ENCODE measurements around the gene PRAMEF17.
"Not testable (repeated sequence)": the region's sequence is repeated elsewhere in the genome, so short reads cannot be mapped to it uniquely, and the experiment has no call there.

PRAMEF17 gene, protein sequence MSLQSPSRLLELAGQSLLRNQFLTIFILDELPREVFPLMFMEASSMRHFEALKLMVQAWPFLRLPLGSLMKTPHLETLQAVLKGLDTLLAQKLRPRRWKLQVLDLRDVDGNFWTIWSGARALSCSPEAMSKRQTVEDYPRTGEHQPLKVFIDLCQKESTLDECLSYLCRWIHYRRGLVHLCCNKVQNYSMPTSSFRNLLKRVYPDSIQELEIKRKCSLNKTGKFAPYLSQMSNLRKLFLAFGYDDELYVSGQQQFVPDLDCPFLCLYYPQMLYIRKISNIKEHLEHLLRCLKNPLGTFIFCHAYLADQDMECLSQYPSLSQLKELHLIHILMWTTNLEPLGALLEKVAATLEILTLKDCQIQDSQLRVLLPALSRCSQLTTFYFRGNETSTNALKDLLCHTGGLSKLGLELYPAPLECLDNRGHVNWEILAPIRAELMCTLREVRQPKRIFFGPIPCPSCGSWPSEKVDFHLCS

GRCh38 chr1:13389332-13389731 is at the start of gene PRAMEF17:
PRAMEF17 (plus strand) TSS chr1:13389632; CDS start chr1:13389658, 26 bp downstream.
- not testable (repeated sequence) for DNase-seq (ENCODE audit: low read depth); H3K4me3 ChIP-seq (ENCODE audit: low read length)

DNA sequence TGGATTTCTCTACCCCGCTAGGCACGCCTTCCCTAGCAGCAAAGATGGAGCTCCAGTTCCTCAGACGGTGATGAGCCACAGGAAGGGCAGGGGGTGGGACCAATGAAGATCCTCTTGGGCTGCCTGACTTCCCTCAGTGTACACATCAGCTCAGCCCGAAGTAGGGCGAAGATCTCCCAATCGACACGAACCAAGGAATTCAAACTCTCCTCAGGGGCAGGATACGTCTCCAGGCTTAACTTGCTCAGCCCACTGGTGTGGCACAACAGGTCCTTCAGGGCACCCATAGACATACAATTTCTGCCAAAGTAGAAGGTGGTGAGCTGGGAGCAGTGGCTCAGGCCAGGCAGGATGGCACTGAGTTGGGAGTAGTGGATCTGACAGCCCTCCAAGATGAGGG is 46.9 kb upstream of the PRAMEF17 start:
- not testable (repeated sequence) for H3K4me3 ChIP-seq (ENCODE audit: low read length); DNase-seq (ENCODE audit: low read depth)

DNA sequence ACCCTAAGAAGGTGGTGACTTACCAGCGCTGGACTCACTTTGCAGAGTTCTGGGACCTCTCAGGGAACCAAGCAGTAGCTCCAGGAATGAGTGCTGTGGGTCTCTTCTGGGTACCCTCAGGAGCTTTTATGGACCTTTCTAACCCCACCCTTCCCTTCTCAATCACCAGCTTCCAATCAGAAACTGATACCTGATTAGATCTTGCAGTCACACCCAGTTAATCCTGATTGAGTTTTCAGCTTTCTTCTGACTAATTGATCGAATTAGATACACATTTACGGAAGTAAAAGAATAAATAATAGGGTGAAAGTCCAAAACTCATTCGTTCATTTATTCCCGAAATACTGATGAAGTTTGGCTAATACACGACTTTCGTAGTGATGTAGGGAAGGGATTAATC is 42.4 kb upstream of the PRAMEF17 start, which contains the start of gene PRAMEF14:
TSS of gene PRAMEF14 (minus strand) at position 101 of the 400 bp plus-strand sequence. CDS start 1,820 bp downstream, outside the sequence.
- not testable (repeated sequence) for DNase-seq (ENCODE audit: low read depth); H3K4me3 ChIP-seq (ENCODE audit: low read length)

- not testable (repeated sequence) for DNase-seq (ENCODE audit: low read depth); H3K4me3 ChIP-seq (ENCODE audit: low read length)
These were observed 36.0 kb upstream of the PRAMEF17 start for GRCh38 chr1:13353476-13353875.

DNA sequence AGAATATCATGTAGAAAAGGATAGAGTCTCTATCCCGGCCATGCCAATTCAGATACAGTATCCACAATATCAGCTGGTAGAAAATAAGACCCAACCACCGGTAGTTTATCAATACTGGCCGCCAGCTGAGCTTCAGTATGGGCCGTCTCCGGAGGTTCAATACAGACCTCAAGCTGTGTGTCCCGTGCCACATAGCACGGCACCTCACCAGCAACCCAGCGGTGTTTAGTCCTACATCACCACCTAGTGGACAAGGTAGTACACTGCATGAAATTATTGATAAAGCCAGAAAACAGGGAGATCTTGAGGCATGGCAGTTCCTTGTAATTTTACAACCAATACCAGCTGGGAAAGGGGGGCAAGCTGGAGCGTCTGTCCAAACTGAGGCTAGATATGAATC is 35.0 kb upstream of the PRAMEF17 start:
- H3K4me3 ChIP-seq (ENCODE audit: low read length); DNase-seq (ENCODE audit: low read depth): not testable (repeated sequence)

DNA sequence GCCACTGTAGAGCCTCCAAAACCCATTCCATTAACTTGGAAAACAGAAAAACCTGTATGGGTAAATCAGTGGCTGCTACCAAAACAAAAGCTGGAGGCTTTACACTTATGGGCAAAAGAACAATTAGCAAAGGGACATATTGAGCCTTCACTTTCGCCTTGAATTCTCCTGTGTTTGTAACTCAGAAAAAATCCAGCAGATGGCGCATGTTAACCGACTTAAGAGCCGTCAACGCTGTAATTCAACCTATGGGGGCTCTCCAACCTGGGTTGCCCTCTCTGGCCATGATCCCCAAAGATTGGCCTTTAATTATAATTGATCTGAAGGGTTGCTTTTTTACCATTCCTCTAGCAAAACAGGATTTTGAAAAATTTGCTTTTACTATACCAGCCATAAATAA is 32.7 kb upstream of the PRAMEF17 start:
- TF ChIP-seq CTCF (IDR thresholded peaks at IDR 0.05; ENCODE audit: insufficient read depth, low read depth, low read length, missing control alignments) = peak; percentile 55
- peak; percentile 63 for DNase-seq (ENCODE audit: low read depth)

GRCh38 chr1:13362364-13362763 is 27.1 kb upstream of the PRAMEF17 start:
- H3K4me3 ChIP-seq (ENCODE audit: low read length); DNase-seq (ENCODE audit: low read depth): not testable (repeated sequence)

More for the DNA sequence above, 32.7 kb upstream of the PRAMEF17 start:
- H3K4me3 ChIP-seq (ENCODE audit: low read length) = not testable (repeated sequence)

DNA sequence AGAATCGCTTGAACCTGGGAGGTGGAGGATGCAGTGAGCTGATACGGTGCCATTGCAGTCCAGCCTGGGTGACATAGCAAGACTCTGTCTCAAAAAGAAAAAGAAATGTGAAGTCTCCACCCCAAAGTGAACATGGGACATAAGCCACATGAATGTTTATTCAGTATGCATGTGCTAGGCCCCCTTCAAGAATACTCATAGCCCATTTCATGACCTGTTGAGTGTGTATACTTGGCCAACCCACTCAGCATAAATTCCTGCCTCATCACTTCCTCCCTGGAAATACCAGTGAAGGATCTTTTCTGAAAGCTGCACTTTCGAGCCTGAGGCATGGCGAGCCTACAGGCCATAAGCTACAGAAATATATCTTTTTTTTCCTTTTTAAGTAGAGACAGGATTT is 24.5 kb upstream of the PRAMEF17 start:
- not testable (repeated sequence) for H3K4me3 ChIP-seq (ENCODE audit: low read length); DNase-seq (ENCODE audit: low read depth)

- DNase-seq (ENCODE audit: low read depth) = not testable (repeated sequence)
These were observed 22.9 kb upstream of the PRAMEF17 start for GRCh38 chr1:13366536-13366935.

DNA sequence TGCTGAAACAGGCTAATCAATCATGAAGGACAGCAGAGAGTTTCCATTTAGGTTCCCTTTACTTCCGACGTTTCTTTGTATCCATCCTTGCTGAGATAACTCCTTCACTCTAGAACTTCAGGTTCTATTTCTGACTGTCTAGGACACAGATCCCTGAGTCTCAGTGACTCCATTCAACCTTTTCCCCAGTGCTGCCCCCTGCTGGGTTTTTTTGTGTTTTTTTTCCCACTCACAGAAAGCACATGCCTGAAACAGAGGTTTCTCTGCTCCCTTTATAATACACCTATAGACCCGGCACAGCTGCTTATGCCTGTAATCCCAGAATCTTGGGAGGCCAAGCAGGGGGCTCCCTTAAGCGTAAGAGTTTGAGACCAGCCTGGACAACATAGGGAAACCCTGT is 20.9 kb upstream of the PRAMEF17 start:
- DNase-seq (ENCODE audit: low read depth); H3K4me3 ChIP-seq (ENCODE audit: low read length): not testable (repeated sequence)

More at GRCh38 chr1:13366536-13366935, 22.9 kb upstream of the PRAMEF17 start:
- H3K4me3 ChIP-seq (ENCODE audit: low read length) = not testable (repeated sequence)

GRCh38 chr1:13378983-13379382 is 10.4 kb upstream of the PRAMEF17 start:
- H3K4me3 ChIP-seq (ENCODE audit: low read length); DNase-seq (ENCODE audit: low read depth): not testable (repeated sequence)

DNA sequence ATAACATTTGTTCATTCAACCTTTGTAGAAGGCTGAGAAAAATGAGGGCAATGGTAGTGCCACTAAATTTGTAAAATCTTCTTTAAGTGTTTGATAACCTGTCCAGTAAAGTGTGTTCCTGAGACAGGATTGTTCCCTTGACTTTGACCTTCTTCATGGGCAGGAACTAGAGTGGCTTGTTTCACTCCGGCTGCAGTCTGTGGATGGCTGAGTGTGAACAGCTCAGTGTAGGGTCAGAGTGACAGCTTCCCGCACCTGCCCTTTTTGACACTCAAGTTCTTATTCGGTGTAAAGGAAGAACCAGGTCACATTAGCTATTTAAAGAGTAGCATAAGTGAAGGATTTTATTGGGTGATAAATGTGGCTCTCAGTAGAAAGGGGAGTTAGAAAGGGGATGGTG is 9.1 kb upstream of the PRAMEF17 start:
- not testable (repeated sequence) for DNase-seq (ENCODE audit: low read depth); H3K4me3 ChIP-seq (ENCODE audit: low read length)

- H3K4me3 ChIP-seq (ENCODE audit: low read length); DNase-seq (ENCODE audit: low read depth): not testable (repeated sequence)
These were observed 3.6 kb downstream of the PRAMEF17 start for GRCh38 chr1:13393004-13393403.

DNA sequence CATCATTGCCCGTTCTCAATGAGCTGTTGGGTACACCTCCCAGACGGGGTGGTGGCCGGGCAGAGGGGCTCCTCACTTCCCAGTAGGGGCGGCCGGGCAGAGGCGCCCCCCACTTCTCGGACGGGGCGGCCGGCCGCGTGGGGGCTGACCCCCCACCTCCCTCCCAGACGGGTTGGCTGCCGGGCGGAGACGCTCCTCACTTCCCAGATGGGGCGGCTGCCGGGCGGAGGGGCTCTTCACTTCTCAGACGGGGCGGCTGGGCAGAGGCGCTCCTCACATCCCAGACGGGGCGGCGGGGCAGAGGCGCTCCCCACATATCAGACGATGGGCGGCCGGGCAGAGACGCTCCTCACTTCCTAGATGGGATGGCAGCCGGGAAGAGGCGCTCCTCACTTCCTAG is 5.3 kb downstream of the PRAMEF17 start:
- not testable (repeated sequence) for DNase-seq (ENCODE audit: low read depth); H3K4me3 ChIP-seq (ENCODE audit: low read length)

GRCh38 chr1:13395311-13395710 is 5.9 kb downstream of the PRAMEF17 start:
- not testable (repeated sequence) for H3K4me3 ChIP-seq (ENCODE audit: low read length); DNase-seq (ENCODE audit: low read depth)
